UCSD-AML1 (cell line): ENCODE results near the gene SLC7A5.
A peak's percentile ranks its signal among the peaks of the same experiment; 100 is the strongest.
"Not testable (repeated sequence)": the region's sequence is repeated elsewhere in the genome, so short reads cannot be mapped to it uniquely, and the experiment has no call there.

Experiments
- DNase-seq: peaks from one replicate; lab custom pipeline; 2025; ENCODE audit not compliant: unreplicated experiment; lab: John Stamatoyannopoulos, UW

SLC7A5 gene

GRCh38 chr16:87824016-87824990 is 45.0 kb downstream of the SLC7A5 start:
- DNase-seq: no peak

- DNase-seq: no peak
These were observed 46.0 kb downstream of the SLC7A5 start for GRCh38 chr16:87823181-87823929.

- DNase-seq: no peak
These were observed 47.0 kb downstream of the SLC7A5 start for GRCh38 chr16:87822108-87822970.

GRCh38 chr16:87821376-87822107 is 47.8 kb downstream of the SLC7A5 start:
- no peak for DNase-seq

- no peak for DNase-seq
These were observed 49.3 kb downstream of the SLC7A5 start for GRCh38 chr16:87819983-87820382.

- no peak for DNase-seq
These were observed 50.0 kb downstream of the SLC7A5 start for GRCh38 chr16:87819282-87819681.

GRCh38 chr16:87818533-87819161 is 50.7 kb downstream of the SLC7A5 start:
- no peak for DNase-seq

GRCh38 chr16:87817910-87818309 is 51.4 kb downstream of the SLC7A5 start:
- DNase-seq: no peak

- DNase-seq: not testable (repeated sequence)
These were observed 51.9 kb downstream of the SLC7A5 start for GRCh38 chr16:87817370-87817769.

- DNase-seq: peak; percentile 85
These were observed 52.7 kb downstream of the SLC7A5 start for GRCh38 chr16:87816507-87817100.

- no peak for DNase-seq
These were observed 53.7 kb downstream of the SLC7A5 start for GRCh38 chr16:87815567-87815966.

- no peak for DNase-seq
These were observed 57.1 kb downstream of the SLC7A5 start for GRCh38 chr16:87812200-87812656.

- not testable (repeated sequence) for DNase-seq
These were observed 57.9 kb downstream of the SLC7A5 start for GRCh38 chr16:87811454-87811853.

- no peak for DNase-seq
These were observed 60.0 kb downstream of the SLC7A5 start for GRCh38 chr16:87809150-87809902.

GRCh38 chr16:87808108-87808507 is 61.2 kb downstream of the SLC7A5 start:
- no peak for DNase-seq

- DNase-seq: peak; percentile 80
These were observed 62.4 kb downstream of the SLC7A5 start for GRCh38 chr16:87806641-87807546.

GRCh38 chr16:87806261-87806640 is 63.1 kb downstream of the SLC7A5 start:
- DNase-seq: no peak

GRCh38 chr16:87803385-87803784 is 65.9 kb downstream of the SLC7A5 start:
- no peak for DNase-seq
